HG03025 (cell line): Measurements from ENCODE around the gene SORL1.
"Not testable (repeated sequence)": the region's sequence is repeated elsewhere in the genome, so short reads cannot be mapped to it uniquely, and the experiment has no call there.

Experiments used
- ATAC-seq: cut with Tn5 transposase; IDR thresholded peaks from one replicate; pipeline ENCODE4 v1.9.1; 2021; ENCODE audit warnings: mild to moderate bottlenecking, moderate library complexity; ENCODE audit not compliant: unreplicated experiment, low FRiP score

SORL1 gene

GRCh38 chr11:121451986-121452608, at the start of gene SORL1:
SORL1 (plus strand) TSS chr11:121452314; CDS start chr11:121452332, 18 bp downstream.
- peak; percentile 32 for ATAC-seq

GRCh38 chr11:121405646-121406045, 46.5 kb upstream of the SORL1 start:
- no peak for ATAC-seq

- ATAC-seq: no peak
Observed at GRCh38 chr11:121406291-121406690, 45.8 kb upstream of the SORL1 start.

- no peak for ATAC-seq
Observed at GRCh38 chr11:121408830-121409229, 43.3 kb upstream of the SORL1 start.

GRCh38 chr11:121410041-121410440, 42.1 kb upstream of the SORL1 start:
- not testable (repeated sequence) for ATAC-seq

- not testable (repeated sequence) for ATAC-seq
Observed at GRCh38 chr11:121411330-121411729, 40.8 kb upstream of the SORL1 start.

- no peak for ATAC-seq
Observed at GRCh38 chr11:121412000-121412587, 40.0 kb upstream of the SORL1 start.

GRCh38 chr11:121412711-121413415, 39.3 kb upstream of the SORL1 start:
- ATAC-seq: no peak

- no peak for ATAC-seq
Observed at GRCh38 chr11:121414141-121414913, 37.8 kb upstream of the SORL1 start.

- ATAC-seq: no peak
Observed at GRCh38 chr11:121415856-121416255, 36.3 kb upstream of the SORL1 start.

- ATAC-seq: no peak
Observed at GRCh38 chr11:121417055-121417551, 35.0 kb upstream of the SORL1 start.

GRCh38 chr11:121417607-121418006, 34.5 kb upstream of the SORL1 start:
- ATAC-seq: no peak

- no peak for ATAC-seq
Observed at GRCh38 chr11:121418625-121419114, 33.4 kb upstream of the SORL1 start.

- no peak for ATAC-seq
Observed at GRCh38 chr11:121419836-121420235, 32.3 kb upstream of the SORL1 start.

GRCh38 chr11:121420398-121420797, 31.7 kb upstream of the SORL1 start:
- ATAC-seq: no peak

GRCh38 chr11:121421149-121421901, 30.8 kb upstream of the SORL1 start:
- no peak for ATAC-seq

GRCh38 chr11:121422675-121423074, 29.4 kb upstream of the SORL1 start:
- no peak for ATAC-seq

- ATAC-seq: no peak
Observed at GRCh38 chr11:121425828-121426227, 26.3 kb upstream of the SORL1 start.

GRCh38 chr11:121426476-121427399, 25.4 kb upstream of the SORL1 start:
- no peak for ATAC-seq
